ENCODE results near the gene APLN.

Gene APLN

DNA sequence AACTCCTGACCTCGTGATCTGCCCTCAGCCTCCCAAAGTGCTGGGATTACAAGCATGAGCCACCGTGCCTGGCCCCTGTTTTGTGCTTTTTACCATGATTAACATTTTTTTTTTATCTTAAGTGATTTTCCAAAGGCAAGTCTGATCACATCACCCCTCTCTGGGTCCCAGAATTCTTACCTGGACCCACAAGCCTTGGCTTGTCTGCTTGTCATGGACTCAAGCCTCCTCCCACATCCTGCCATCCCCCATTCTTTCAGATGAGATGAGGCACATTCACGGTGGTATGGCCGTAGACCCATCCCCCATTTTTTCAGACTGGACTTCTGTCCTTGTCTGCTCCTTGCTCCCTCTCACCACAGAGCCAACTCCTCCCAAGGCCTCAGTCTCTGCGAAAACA, 55.3 kb downstream of the APLN start:
- DNase-seq: no peak

DNA sequence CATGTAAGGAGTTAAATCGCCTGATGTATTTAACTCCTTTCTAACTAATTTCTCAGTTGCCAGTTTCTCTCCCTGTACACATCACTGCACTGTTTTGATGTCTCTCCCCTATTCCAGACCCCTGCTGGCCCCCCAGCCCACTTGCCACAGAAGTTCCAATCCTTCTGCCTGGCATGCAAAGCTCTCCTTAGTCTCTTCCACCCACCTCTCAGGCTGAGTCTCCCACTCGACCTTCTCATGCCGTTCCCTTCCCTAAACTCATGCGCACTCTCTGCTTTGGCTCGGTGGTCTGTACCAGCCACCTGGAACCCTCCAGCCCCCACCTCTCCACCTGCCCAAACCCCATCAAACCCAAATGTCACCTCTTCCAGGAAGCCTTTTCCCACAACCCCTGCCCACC, 56.9 kb downstream of the APLN start:
- no peak for DNase-seq

DNA sequence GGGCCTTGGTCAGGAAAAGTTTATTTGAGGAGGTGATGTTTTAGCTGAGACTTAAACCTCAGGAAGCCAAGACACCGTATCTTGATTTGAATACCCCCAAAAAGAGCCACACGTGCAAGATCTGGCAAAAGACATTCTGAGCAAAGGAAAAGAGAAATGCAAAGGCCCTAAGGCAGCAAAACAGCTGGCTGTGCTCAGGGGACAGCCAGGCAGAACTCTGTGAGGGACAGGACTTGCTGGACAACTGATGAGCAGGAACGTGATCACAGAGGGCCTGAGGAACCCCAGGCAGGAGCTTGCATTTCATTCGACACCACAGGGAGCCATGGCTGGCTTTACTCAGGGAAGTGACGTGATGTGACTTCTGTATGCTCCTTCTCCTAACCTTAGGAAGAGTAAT, 58.7 kb downstream of the APLN start:
- DNase-seq: no peak
